Mesodermal cell (in vitro differentiated cells): ENCODE data around the gene BFSP2.

ENCODE experiments used
- H3K27ac ChIP-seq: 2 replicates; pipeline ENCODE4 v1.7.0; 2013; ENCODE audit warnings: mild to moderate bottlenecking, low read depth, low read length, moderate library complexity; ENCODE audit not compliant: severe bottlenecking
- H3K36me3 ChIP-seq: 2 replicates; pipeline ENCODE4 v1.7.1; 2013; ENCODE audit warnings: mild to moderate bottlenecking, low read length, moderate library complexity; ENCODE audit not compliant: control insufficient read depth, insufficient read depth
- H3K4me1 ChIP-seq: one replicate; pipeline ENCODE4 v1.7.1; 2013; ENCODE audit warnings: mild to moderate bottlenecking, low read length; ENCODE audit not compliant: insufficient read depth, control insufficient read depth, poor library complexity, severe bottlenecking
- H3K4me3 ChIP-seq: 2 replicates; pipeline ENCODE4 v1.7.0; 2013; ENCODE audit warnings: low read length, control low read depth, mild to moderate bottlenecking; ENCODE audit not compliant: insufficient read depth, poor library complexity, severe bottlenecking; ENCODE audit errors: extremely low read depth
- H3K9me3 ChIP-seq: 2 replicates; pipeline ENCODE4 v1.7.1; 2013; ENCODE audit warnings: mild to moderate bottlenecking, low read length, moderate library complexity; ENCODE audit not compliant: control insufficient read depth
- WGBS, 2 experiments: methylation state at CpG; one replicate each; pipeline ENCODE4 v1.1.5; 2013; ENCODE audit warnings: missing lambda C conversion rate in 2 of 2; ENCODE audit not compliant: insufficient coverage in 2 of 2; 5-methylcytosine and 5-hydroxymethylcytosine counted together

BFSP2 gene

GRCh38 chr3:133381346-133382109 is 18.3 kb upstream of the BFSP2 start:
- no peaks in the 10 kb centered on the region for H3K36me3 ChIP-seq
- no peaks in the 10 kb centered on the region for H3K4me1 ChIP-seq
- no peaks in the 10 kb centered on the region for H3K9me3 ChIP-seq
- no peak overlapping the region for H3K4me3 ChIP-seq
- no peak overlapping the region for H3K27ac ChIP-seq
- WGBS, 2 experiments = 44% methylated on average over 2 of the region's 4 CpGs; no CpG with 5 or more reads in 1 of the 2 experiments

GRCh38 chr3:133383175-133383574 is 16.7 kb upstream of the BFSP2 start:
- Histone ChIP-seq H3K4me1 (no peaks in the 10 kb centered on the region), H3K36me3 (no peaks in the 10 kb centered on the region), H3K9me3 (no peaks in the 10 kb centered on the region), H3K27ac (no peak overlapping the region), H3K4me3 (no peak overlapping the region)
- 94% methylated on average over 3 of the region's 3 CpGs; no CpG with 5 or more reads in 1 of the 2 experiments for WGBS, 2 experiments

- no peak overlapping the region for H3K27ac ChIP-seq
- no peaks in the 10 kb centered on the region for H3K4me1 ChIP-seq
- H3K36me3 ChIP-seq = no peaks in the 10 kb centered on the region
- H3K4me3 ChIP-seq = no peak overlapping the region
- no peaks in the 10 kb centered on the region for H3K9me3 ChIP-seq
- WGBS, 2 experiments = 85 to 89% methylated on average over 2 to 4 of the region's 5 CpGs
Observed at GRCh38 chr3:133383741-133384140, 16.1 kb upstream of the BFSP2 start.

- no peak overlapping the region for H3K4me3 ChIP-seq
- no peaks in the 10 kb centered on the region for H3K36me3 ChIP-seq
- H3K9me3 ChIP-seq = no peaks in the 10 kb centered on the region
- no peak overlapping the region for H3K27ac ChIP-seq
- 17 to 22% methylated on average over 10 of the region's 13 CpGs for WGBS, 2 experiments
- no peaks in the 10 kb centered on the region for H3K4me1 ChIP-seq
Observed at GRCh38 chr3:133384331-133385027, 15.4 kb upstream of the BFSP2 start.

- Histone ChIP-seq H3K4me1 (no peaks in the 10 kb centered on the region), H3K4me3 (no peak overlapping the region), H3K9me3 (no peaks in the 10 kb centered on the region), H3K36me3 (no peaks in the 10 kb centered on the region), H3K27ac (no peak overlapping the region)
Observed at GRCh38 chr3:133386876-133387275, 13.0 kb upstream of the BFSP2 start.

- H3K27ac ChIP-seq = no peak overlapping the region
- 90 to 92% methylated on average over 4 of the region's 4 CpGs for WGBS, 2 experiments
- no peak overlapping the region for H3K4me3 ChIP-seq
- H3K9me3 ChIP-seq = no peaks in the 10 kb centered on the region
- H3K36me3 ChIP-seq = no peaks in the 10 kb centered on the region
- H3K4me1 ChIP-seq = no peaks in the 10 kb centered on the region
Observed at GRCh38 chr3:133387341-133387740, 12.5 kb upstream of the BFSP2 start.

- 88 to 98% methylated on average over 4 of the region's 4 CpGs for WGBS, 2 experiments
Observed at GRCh38 chr3:133388696-133389395, 11.0 kb upstream of the BFSP2 start.

GRCh38 chr3:133390715-133391114 is 9.1 kb upstream of the BFSP2 start:
- no peak overlapping the region for H3K4me3 ChIP-seq
- H3K36me3 ChIP-seq = no peaks in the 10 kb centered on the region
- 88 to 100% methylated on average over 1 to 2 of the region's 4 CpGs for WGBS, 2 experiments
- no peaks in the 10 kb centered on the region for H3K9me3 ChIP-seq
- no peak overlapping the region for H3K27ac ChIP-seq
- H3K4me1 ChIP-seq = no peaks in the 10 kb centered on the region

More at GRCh38 chr3:133388696-133389395, 11.0 kb upstream of the BFSP2 start:
- H3K36me3 ChIP-seq = no peaks in the 10 kb centered on the region
- H3K4me3 ChIP-seq = no peak overlapping the region
- H3K9me3 ChIP-seq = no peaks in the 10 kb centered on the region
- no peaks in the 10 kb centered on the region for H3K4me1 ChIP-seq
- H3K27ac ChIP-seq = no peak overlapping the region

- WGBS, 2 experiments = 86 to 100% methylated on average over 1 of the region's 1 CpG
- H3K36me3 ChIP-seq = no peaks in the 10 kb centered on the region
- no peaks in the 10 kb centered on the region for H3K4me1 ChIP-seq
- no peak overlapping the region for H3K4me3 ChIP-seq
- no peaks in the 10 kb centered on the region for H3K9me3 ChIP-seq
- no peak overlapping the region for H3K27ac ChIP-seq
Observed at GRCh38 chr3:133393204-133393603, 6.7 kb upstream of the BFSP2 start.

GRCh38 chr3:133393691-133394474 is 6.0 kb upstream of the BFSP2 start:
- WGBS, 2 experiments = 89 to 94% methylated on average over 4 to 6 of the region's 7 CpGs
- no peaks in the 10 kb centered on the region for H3K36me3 ChIP-seq
- no peaks in the 10 kb centered on the region for H3K9me3 ChIP-seq
- H3K4me1 ChIP-seq = no peaks in the 10 kb centered on the region
- no peak overlapping the region for H3K4me3 ChIP-seq
- H3K27ac ChIP-seq = no peak overlapping the region
